KMS-11 (cell line): ENCODE results near the gene TP53I13.
A peak's percentile ranks its signal among the peaks of the same experiment; 100 is the strongest.

Experiments used
- H2AFZ ChIP-seq: fragments of 200-600 bp; sonication (generic); 2 replicates; pipeline ENCODE4 v1.6.1; 2016; ENCODE audit warnings: antibody characterized with exemption, mixed run types, low read depth
- H3K27ac ChIP-seq: fragments of 200-600 bp; sonication (generic); 2 replicates; pipeline ENCODE4 v1.6.1; 2016; ENCODE audit warnings: mild to moderate bottlenecking, mixed run types
- H3K27me3 ChIP-seq: fragments of 200-600 bp; sonication (generic); 2 replicates; pipeline ENCODE4 v1.6.1; 2017; ENCODE audit warnings: mild to moderate bottlenecking, low read depth, mixed run types, moderate library complexity; ENCODE audit not compliant: insufficient read depth
- H3K36me3 ChIP-seq: fragments of 200-600 bp; sonication (generic); 2 replicates; pipeline ENCODE4 v1.6.1; 2017; ENCODE audit warnings: mild to moderate bottlenecking, mixed run types; ENCODE audit not compliant: insufficient read depth
- H3K4me1 ChIP-seq: fragments of 200-600 bp; sonication (generic); 2 replicates; pipeline ENCODE4 v1.6.1; 2016; ENCODE audit warnings: mild to moderate bottlenecking, low read depth, mixed run types; ENCODE audit not compliant: poor library complexity, severe bottlenecking
- H3K4me2 ChIP-seq: fragments of 200-600 bp; sonication (generic); 2 replicates; pipeline ENCODE4 v1.7.0; 2016; ENCODE audit warnings: mild to moderate bottlenecking, mixed run types
- H3K4me3 ChIP-seq: fragments of 200-600 bp; sonication (generic); IDR thresholded peaks from 2 replicates; pipeline ENCODE4 v1.6.1; 2017; ENCODE audit warnings: low read depth, low read length, mixed read lengths; ENCODE audit not compliant: insufficient read depth
- H3K79me2 ChIP-seq: fragments of 200-600 bp; sonication (generic); 2 replicates; pipeline ENCODE4 v1.6.1; 2016; ENCODE audit warnings: low read depth, mixed run types; ENCODE audit not compliant: insufficient read depth
- H3K9ac ChIP-seq: fragments of 200-600 bp; sonication (generic); 2 replicates; pipeline ENCODE4 v1.6.1; 2016; ENCODE audit warnings: mild to moderate bottlenecking, mixed run types
- H4K20me1 ChIP-seq: fragments of 200-600 bp; sonication (generic); 2 replicates; pipeline ENCODE4 v1.6.1; 2016; ENCODE audit warnings: mild to moderate bottlenecking, mixed run types; ENCODE audit not compliant: insufficient read depth
- TF ChIP-seq, protein P1 (sequence below): fragments of 200-600 bp; sonication (generic); conservative IDR thresholded peaks from 2 replicates; pipeline ENCODE4 v1.6.1; 2017; ENCODE audit warnings: low read depth, mild to moderate bottlenecking, antibody characterized with exemption, low read length, moderate library complexity, mixed read lengths

TP53I13 gene

DNA sequence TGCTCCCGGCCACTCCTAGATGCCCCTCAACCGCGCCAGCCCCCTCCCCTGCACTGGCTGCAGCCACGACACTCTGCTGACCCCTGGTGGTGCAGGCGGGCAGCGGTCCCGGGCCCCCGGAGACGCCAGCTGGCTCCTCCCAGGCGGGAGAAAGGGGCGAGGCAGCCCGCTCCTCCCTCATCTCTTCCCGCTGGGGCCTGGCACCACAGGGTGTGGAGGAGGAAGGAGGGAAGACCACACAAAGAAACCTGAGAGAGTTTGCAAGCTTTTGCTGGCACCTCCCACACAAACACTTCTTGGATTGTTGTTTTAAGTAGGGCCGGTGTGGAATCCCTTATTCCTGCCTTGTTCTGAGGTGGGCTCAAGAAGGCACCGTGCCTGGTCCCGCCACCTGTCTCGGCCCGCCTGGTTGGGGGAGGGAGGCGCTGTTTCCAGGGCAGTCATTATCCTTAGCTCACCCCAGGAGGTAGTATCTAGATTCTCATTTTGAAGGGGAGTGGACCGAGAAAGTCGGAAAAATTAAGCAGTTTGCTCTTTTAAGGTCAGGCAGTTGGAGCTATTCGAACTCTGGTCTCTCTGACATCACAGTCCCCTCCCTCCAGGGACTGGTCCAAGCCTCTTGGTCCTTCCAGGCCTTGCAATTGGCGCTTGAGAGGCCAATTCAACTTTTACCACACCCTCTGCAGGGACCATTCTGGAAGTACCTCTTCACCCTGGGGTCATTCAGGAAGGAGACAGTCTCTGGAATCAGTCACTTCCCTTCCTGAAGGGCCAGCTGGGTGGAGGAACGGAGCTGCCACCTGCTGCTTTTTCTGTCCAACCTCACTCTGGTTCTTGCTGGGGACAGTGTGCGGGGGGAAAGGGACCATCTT lies 23.5 kb downstream of the TP53I13 start:
- Histone ChIP-seq H3K9ac (no peak overlapping the region), H3K27me3 (no peaks in the 10 kb centered on the region), H4K20me1 (no peaks in the 10 kb centered on the region), H3K4me1 (peaks cover 38% of the 10 kb centered on the region), H3K79me2 (peaks cover 15% of the 10 kb centered on the region; the same call in 1 of the 2 replicates), H3K4me2 (peak overlapping the region; percentile 90), H3K4me3 (no peak overlapping the region), H3K36me3 (no peaks in the 10 kb centered on the region), H3K27ac (no peak overlapping the region), H2AFZ (peak overlapping the region; percentile 75)
- TF ChIP-seq, protein P1, sequence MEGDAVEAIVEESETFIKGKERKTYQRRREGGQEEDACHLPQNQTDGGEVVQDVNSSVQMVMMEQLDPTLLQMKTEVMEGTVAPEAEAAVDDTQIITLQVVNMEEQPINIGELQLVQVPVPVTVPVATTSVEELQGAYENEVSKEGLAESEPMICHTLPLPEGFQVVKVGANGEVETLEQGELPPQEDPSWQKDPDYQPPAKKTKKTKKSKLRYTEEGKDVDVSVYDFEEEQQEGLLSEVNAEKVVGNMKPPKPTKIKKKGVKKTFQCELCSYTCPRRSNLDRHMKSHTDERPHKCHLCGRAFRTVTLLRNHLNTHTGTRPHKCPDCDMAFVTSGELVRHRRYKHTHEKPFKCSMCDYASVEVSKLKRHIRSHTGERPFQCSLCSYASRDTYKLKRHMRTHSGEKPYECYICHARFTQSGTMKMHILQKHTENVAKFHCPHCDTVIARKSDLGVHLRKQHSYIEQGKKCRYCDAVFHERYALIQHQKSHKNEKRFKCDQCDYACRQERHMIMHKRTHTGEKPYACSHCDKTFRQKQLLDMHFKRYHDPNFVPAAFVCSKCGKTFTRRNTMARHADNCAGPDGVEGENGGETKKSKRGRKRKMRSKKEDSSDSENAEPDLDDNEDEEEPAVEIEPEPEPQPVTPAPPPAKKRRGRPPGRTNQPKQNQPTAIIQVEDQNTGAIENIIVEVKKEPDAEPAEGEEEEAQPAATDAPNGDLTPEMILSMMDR = peak; percentile 94

DNA sequence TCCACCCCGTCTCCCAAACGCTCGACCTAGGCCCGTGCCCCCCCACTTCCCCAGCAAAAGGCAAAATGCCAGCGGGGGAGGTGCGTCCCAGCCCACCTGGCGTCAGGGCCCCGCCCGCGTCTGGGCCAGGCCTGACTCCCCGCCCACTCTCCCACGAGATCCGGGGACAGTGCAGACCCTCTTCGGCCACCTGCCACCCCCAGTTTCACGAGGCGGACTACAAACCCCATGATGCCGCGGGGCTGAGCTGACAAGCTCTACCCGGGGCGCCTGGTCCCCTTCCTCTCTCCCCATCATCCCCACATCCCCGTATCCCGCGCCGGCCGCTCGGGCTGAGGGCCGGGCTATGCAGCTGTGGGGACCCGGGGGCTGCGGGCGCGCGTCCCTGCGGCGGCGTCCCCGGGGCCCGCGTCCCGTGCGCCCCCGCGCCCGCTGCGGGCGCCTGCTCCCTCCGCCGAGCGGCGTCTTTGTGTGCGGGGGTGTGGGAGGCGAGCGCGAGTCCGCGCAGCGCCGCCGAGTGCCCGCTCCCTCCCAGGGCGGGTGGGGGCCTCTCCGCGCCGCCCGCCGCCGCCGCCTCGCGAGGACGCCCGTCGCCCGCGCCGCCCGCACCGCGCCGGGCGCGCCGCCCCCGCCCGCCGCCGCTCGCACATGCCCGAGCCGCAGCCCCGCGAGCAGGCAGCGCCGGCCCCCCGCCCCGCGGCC lies 24.5 kb downstream of the TP53I13 start, which contains the start of gene ANKRD13B:
ANKRD13B (plus strand) TSS at position 283 of the 702 bp plus-strand sequence. CDS start 490 bp downstream, outside the sequence.
- Histone ChIP-seq H3K27me3 (no peaks in the 10 kb centered on the region), H3K36me3 (no peaks in the 10 kb centered on the region), H2AFZ (peak within 1 kb of the TSS; percentile 75), H3K4me3 (no peak within 1 kb of the TSS), H3K79me2 (peaks cover 5% of the 10 kb centered on the region; the same call in 1 of the 2 replicates), H3K4me1 (peaks cover 31% of the 10 kb centered on the region), H3K9ac (no peak within 1 kb of the TSS; the same call in 1 of the 2 replicates), H3K27ac (no peak within 1 kb of the TSS), H4K20me1 (no peaks in the 10 kb centered on the region), H3K4me2 (peak within 1 kb of the TSS; percentile 90)
- TF ChIP-seq, protein P1 = no peak

DNA sequence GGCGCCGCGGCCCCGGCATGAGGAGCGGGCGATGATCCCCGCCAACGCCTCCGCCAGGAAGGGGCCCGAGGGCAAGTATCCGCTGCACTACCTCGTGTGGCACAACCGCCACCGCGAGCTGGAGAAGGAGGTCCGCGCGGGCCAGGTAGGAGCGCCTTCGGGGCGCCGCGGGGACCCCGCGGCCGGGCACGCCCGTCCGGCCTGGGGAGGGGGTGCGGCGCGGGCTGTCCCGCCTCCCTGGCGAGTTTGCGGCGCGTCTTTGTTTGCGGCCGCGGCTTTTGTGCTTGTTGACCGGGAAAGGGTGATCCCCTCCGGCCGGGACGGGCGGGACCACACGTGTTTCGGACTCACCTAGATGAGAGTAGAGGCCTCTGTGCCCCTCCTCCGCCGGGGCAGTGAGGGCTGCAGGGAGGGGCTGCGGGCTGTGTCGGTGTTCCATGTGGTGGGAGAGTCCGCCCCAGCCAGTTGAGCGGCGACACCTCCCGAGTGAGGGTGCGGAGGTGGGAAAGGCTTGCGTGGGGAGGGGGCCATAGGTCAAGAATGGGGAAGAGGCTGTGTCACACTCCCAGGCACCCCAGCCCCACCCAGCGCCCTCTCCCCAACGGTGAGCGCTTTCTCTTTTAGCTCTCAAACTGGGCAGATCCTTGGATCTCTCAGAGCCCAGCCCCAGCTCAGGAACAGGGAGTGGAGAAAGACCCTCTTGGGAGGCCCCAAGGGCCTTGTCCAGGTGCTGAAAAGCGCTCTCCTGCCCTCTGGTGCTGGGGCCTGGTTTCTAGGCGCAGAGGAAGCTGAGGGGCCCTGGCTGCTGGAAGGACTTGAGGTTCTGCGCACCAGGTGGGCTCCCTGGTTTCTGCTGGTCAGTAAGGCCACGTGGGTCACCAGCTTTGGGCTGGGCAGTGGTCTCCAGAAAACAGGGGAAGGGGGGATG lies 25.4 kb downstream of the TP53I13 start:
- Histone ChIP-seq H3K9ac (no peak overlapping the region; the same call in 1 of the 2 replicates), H3K4me2 (peak overlapping the region; percentile 78), H3K27me3 (no peaks in the 10 kb centered on the region), H3K27ac (no peak overlapping the region), H3K4me1 (peaks cover 27% of the 10 kb centered on the region), H3K4me3 (no peak overlapping the region), H4K20me1 (no peaks in the 10 kb centered on the region), H3K79me2 (no peaks in the 10 kb centered on the region), H2AFZ (peak overlapping the region; percentile 75), H3K36me3 (no peaks in the 10 kb centered on the region)
- TF ChIP-seq, protein P1 = no peak
